ENCODE results near the gene HELB. TPM values are rescaled to one million over a fixed set of nuclear protein-coding genes. Genes with fewer than 3 reads are reported as not detected.

The HELB gene
- total RNA-seq, result 10 to 100 TPM; 38.6 to 66.4 (median 45.7) TPM
- total RNA-seq (2013), result 76.9 TPM
- total RNA-seq, result 30.7 to 167 (median 88.9) reads per million in 29 experiments

DNA sequence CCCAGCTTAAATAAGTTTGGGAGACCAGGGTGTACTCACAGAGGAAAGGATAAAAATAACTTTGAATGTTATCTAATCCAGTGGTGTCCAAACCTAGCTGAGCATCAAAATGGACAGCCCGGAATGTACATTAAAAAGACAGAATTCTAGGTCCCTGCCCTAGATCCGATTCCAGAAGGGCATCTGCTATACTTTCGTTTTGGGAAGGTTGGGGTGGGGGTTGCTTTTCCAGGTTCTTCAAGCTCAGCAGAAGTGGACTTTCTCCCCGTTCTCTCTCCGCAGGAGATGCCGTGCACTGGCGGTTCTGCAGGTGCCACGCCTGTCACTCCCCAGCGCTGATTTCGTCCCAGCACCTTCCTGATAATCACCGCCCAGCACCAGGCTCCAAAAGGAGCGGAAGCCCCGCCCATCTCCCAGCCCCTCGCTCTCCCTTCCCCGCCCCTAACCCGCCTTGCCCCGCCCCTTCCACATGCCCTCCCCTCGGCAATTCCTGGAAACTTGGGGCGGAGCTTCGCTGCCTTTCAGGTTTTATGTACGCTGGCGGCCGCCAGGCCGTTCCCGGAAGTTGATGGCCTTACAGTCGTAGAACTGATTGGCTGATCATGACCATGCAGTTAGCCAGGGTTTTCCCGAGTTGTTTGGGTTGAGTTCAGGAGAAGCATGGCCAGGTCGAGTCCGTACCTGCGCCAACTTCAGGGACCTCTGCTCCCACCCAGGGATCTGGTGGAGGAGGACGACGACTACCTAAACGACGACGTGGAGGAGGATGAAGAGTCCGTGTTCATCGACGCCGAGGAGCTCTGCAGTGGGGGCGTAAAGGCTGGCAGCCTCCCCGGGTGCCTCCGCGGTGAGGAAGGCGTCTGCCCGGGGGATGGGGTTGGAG, at the start of gene HELB:
Gene HELB (plus strand): TSS at position 550 of the 883 bp plus-strand sequence. CDS start 111 bp downstream, at position 661.
- peak; percentile 84 to 97 (median 92) for DNase-seq
- Histone ChIP-seq H3K36me3 (ENCODE audit: control insufficient read depth in 2 of 2, extremely low read depth in 1 of 2, insufficient read depth in 1 of 2, low read length in 1 of 2) (peaks cover 0 to 12% of the 10 kb centered on the region in 2 donors), H3K27me3 (replicated peaks in 1 of 2; ENCODE audit: control insufficient read depth in 2 of 2, extremely low read depth in 1 of 2, insufficient read depth in 2 of 2, low read length in 1 of 2) (no peaks in the 10 kb centered on the region), H3K4me1 (ENCODE audit: control insufficient read depth in 1 of 2, extremely low read depth in 1 of 2, insufficient read depth in 2 of 2, low read length in 2 of 2) (peaks cover 7 to 13% of the 10 kb centered on the region in 2 experiments), H3K9me3 (no peaks in the 10 kb centered on the region), H3K27ac (ENCODE audit: low read length) (peak within 1 kb of the TSS; percentile 87), H3K4me3 (ENCODE audit: control insufficient read depth in 1 of 2, extremely low read depth in 1 of 2, low read length in 1 of 2) (peak within 1 kb of the TSS; percentile 94 to 98)
- ChIA-PET POLR2A (interaction anchor here (0.6 to 1.6 kb wide), 20 partner anchors 12 to 1963 kb away, joined by 3 to 18 read pairs (median 5); partner anchors contain the start of genes LLPH (in 1 of the 2) and TMBIM4 (in 1 of the 2)), CTCF (interaction anchor here (0.5 to 3.9 kb wide), 13 partner anchors 12 to 172 kb away, joined by 3 to 22 read pairs (median 5); partner anchors contain the start of gene LLPH (in 1 of the 2))
- Mint-ChIP-seq H3K4me3 (peak within 1 kb of the TSS; percentile 99), H3K27ac (peak within 1 kb of the TSS; percentile 98 to 99), H3K27me3 (no peaks in the 10 kb centered on the region), H3K9me3 (no peaks in the 10 kb centered on the region), H3K4me1 (peaks cover 45 to 68% (median 47%) of the 10 kb centered on the region in 3 donors), H3K36me3 (peaks cover 23% of the 10 kb centered on the region)
- peak; percentile 81 to 89 (median 85) for ATAC-seq (replicated peaks in 1 of 4)
- under 1% methylated on average over 31 of the region's 45 CpGs for whole genome bisulfite sequencing (ENCODE audit: insufficient coverage)

DNA sequence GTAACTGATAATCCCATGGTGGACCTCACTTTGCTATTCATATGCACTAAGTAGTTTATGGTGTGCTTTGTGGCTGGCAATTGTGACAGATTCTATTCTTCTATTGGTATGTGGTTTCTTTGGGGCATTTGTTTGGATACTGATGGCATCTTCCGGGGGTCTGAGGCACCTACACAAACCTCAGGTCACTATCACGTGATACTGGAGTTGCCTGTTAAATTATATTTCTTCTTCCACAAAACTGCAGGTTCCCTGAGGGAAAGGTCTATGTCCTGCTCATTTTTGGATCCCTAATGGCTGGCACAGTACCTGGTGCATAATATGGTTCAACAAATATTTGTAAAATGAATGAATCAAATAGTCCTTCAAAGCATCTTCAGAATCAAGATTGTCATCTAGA, 49.5 kb upstream of the HELB start:
- DNase-seq (no peak), ATAC-seq (replicated peaks in 1 of 4) (no peak)
- H3K4me1 ChIP-seq (ENCODE audit: control insufficient read depth in 1 of 2, extremely low read depth in 1 of 2, insufficient read depth in 2 of 2, low read length in 2 of 2), result no peaks in the 10 kb centered on the region
- no peaks in the 10 kb centered on the region for H3K9me3 ChIP-seq
- CTCF ChIA-PET, result no interaction called here
- WGBS (ENCODE audit: insufficient coverage), result no CpG with 5 or more reads among the region's 2 CpGs
- no peaks in the 10 kb centered on the region for H3K27me3 ChIP-seq (replicated peaks in 1 of 2; ENCODE audit: control insufficient read depth in 2 of 2, extremely low read depth in 1 of 2, insufficient read depth in 2 of 2, low read length in 1 of 2)
- no peaks in the 10 kb centered on the region for H3K9me3 Mint-ChIP-seq
- no peak overlapping the region for H3K27ac ChIP-seq (ENCODE audit: low read length)
- H3K27ac Mint-ChIP-seq, result no peak overlapping the region
- H3K4me3 Mint-ChIP-seq, result no peak overlapping the region
- H3K27me3 Mint-ChIP-seq, result peaks cover 2 to 6% of the 10 kb centered on the region in 2 donors
- POLR2A ChIA-PET, result no interaction called here
- H3K4me3 ChIP-seq (ENCODE audit: control insufficient read depth in 1 of 2, extremely low read depth in 1 of 2, low read length in 1 of 2), result no peak overlapping the region
- H3K36me3 Mint-ChIP-seq, result no peaks in the 10 kb centered on the region
- no peaks in the 10 kb centered on the region for H3K36me3 ChIP-seq (ENCODE audit: control insufficient read depth in 2 of 2, extremely low read depth in 1 of 2, insufficient read depth in 1 of 2, low read length in 1 of 2)
- no peaks in the 10 kb centered on the region for H3K4me1 Mint-ChIP-seq

- H3K27ac Mint-ChIP-seq, result no peak overlapping the region
- no peaks in the 10 kb centered on the region for H3K9me3 Mint-ChIP-seq
- H3K4me3 Mint-ChIP-seq, result no peak overlapping the region
- H3K4me1 Mint-ChIP-seq, result no peaks in the 10 kb centered on the region
- no peaks in the 10 kb centered on the region for H3K36me3 ChIP-seq (ENCODE audit: control insufficient read depth in 2 of 2, extremely low read depth in 1 of 2, insufficient read depth in 1 of 2, low read length in 1 of 2)
- no peaks in the 10 kb centered on the region for H3K9me3 ChIP-seq
- H3K27me3 ChIP-seq (replicated peaks in 1 of 2; ENCODE audit: control insufficient read depth in 2 of 2, extremely low read depth in 1 of 2, insufficient read depth in 2 of 2, low read length in 1 of 2), result no peaks in the 10 kb centered on the region
- POLR2A ChIA-PET, result no interaction called here
- H3K27me3 Mint-ChIP-seq, result peaks cover 2 to 9% of the 10 kb centered on the region in 2 donors
- H3K36me3 Mint-ChIP-seq, result no peaks in the 10 kb centered on the region
- ATAC-seq (replicated peaks in 1 of 4) (no peak), DNase-seq (no peak)
- no peak overlapping the region for H3K27ac ChIP-seq (ENCODE audit: low read length)
- no peak overlapping the region for H3K4me3 ChIP-seq (ENCODE audit: control insufficient read depth in 1 of 2, extremely low read depth in 1 of 2, low read length in 1 of 2)
- no peaks in the 10 kb centered on the region for H3K4me1 ChIP-seq (ENCODE audit: control insufficient read depth in 1 of 2, extremely low read depth in 1 of 2, insufficient read depth in 2 of 2, low read length in 2 of 2)
- CTCF ChIA-PET, result no interaction called here
Observed at GRCh38 chr12:66255737-66256136, 46.6 kb upstream of the HELB start.

DNA sequence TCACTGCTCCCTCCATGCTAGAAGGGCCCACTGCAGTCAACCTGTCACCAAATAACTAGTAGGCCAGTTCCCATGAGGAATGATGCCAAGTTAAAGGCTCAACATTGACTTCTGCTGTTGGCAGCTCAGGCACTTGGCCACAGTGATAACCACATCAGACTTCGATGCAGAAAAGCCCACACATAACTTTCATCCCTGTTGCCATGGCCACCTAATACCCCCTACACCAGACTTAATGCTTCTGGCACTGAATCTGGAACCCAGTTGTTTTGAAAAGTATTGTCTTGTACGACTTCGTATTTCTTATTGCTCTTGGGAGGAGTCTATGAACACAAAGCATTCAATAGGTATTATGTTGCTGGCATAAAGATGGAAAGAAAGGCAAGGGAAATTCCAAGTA, 44.3 kb upstream of the HELB start:
- Mint-ChIP-seq H3K27me3 (peaks cover 0 to 3% of the 10 kb centered on the region in 2 donors), H3K27ac (no peak overlapping the region), H3K4me3 (no peak overlapping the region), H3K4me1 (no peaks in the 10 kb centered on the region), H3K9me3 (no peaks in the 10 kb centered on the region), H3K36me3 (no peaks in the 10 kb centered on the region)
- Histone ChIP-seq H3K27me3 (replicated peaks in 1 of 2; ENCODE audit: control insufficient read depth in 2 of 2, extremely low read depth in 1 of 2, insufficient read depth in 2 of 2, low read length in 1 of 2) (no peaks in the 10 kb centered on the region), H3K9me3 (no peaks in the 10 kb centered on the region), H3K36me3 (ENCODE audit: control insufficient read depth in 2 of 2, extremely low read depth in 1 of 2, insufficient read depth in 1 of 2, low read length in 1 of 2) (no peaks in the 10 kb centered on the region), H3K4me1 (ENCODE audit: control insufficient read depth in 1 of 2, extremely low read depth in 1 of 2, insufficient read depth in 2 of 2, low read length in 2 of 2) (no peaks in the 10 kb centered on the region), H3K27ac (ENCODE audit: low read length) (no peak overlapping the region), H3K4me3 (ENCODE audit: control insufficient read depth in 1 of 2, extremely low read depth in 1 of 2, low read length in 1 of 2) (no peak overlapping the region)
- CTCF ChIA-PET, result no interaction called here
- DNase-seq, result no peak
- ATAC-seq (replicated peaks in 1 of 4), result no peak
- 78% methylated on average over 3 of the region's 3 CpGs for WGBS (ENCODE audit: insufficient coverage)
- POLR2A ChIA-PET, result no interaction called here

- DNase-seq, result no peak
- H3K27me3 Mint-ChIP-seq, result peaks cover 0 to 3% of the 10 kb centered on the region in 2 donors
- ATAC-seq (replicated peaks in 1 of 4), result no peak
- H3K4me3 Mint-ChIP-seq, result no peak overlapping the region
- H3K9me3 ChIP-seq, result no peaks in the 10 kb centered on the region
- no peak overlapping the region for H3K27ac Mint-ChIP-seq
- no peak overlapping the region for H3K27ac ChIP-seq (ENCODE audit: low read length)
- H3K4me3 ChIP-seq (ENCODE audit: control insufficient read depth in 1 of 2, extremely low read depth in 1 of 2, low read length in 1 of 2), result no peak overlapping the region
- peaks cover 0 to 3% of the 10 kb centered on the region in 2 experiments for H3K27me3 ChIP-seq (replicated peaks in 1 of 2; ENCODE audit: control insufficient read depth in 2 of 2, extremely low read depth in 1 of 2, insufficient read depth in 2 of 2, low read length in 1 of 2)
- H3K4me1 Mint-ChIP-seq, result peaks cover 0 to 3% (median 0%) of the 10 kb centered on the region in 3 donors
- ChIA-PET POLR2A (interaction anchor here in 1 of 2 donors (0.6 kb wide), 1 partner anchor 507 kb away, joined by 3 read pairs; no protein-coding TSS in a partner anchor), CTCF (no interaction called here)
- no peaks in the 10 kb centered on the region for H3K9me3 Mint-ChIP-seq
- no peaks in the 10 kb centered on the region for H3K36me3 ChIP-seq (ENCODE audit: control insufficient read depth in 2 of 2, extremely low read depth in 1 of 2, insufficient read depth in 1 of 2, low read length in 1 of 2)
- H3K4me1 ChIP-seq (ENCODE audit: control insufficient read depth in 1 of 2, extremely low read depth in 1 of 2, insufficient read depth in 2 of 2, low read length in 2 of 2), result no peaks in the 10 kb centered on the region
- no peaks in the 10 kb centered on the region for H3K36me3 Mint-ChIP-seq
Observed at GRCh38 chr12:66262737-66263136, 39.6 kb upstream of the HELB start.

DNA sequence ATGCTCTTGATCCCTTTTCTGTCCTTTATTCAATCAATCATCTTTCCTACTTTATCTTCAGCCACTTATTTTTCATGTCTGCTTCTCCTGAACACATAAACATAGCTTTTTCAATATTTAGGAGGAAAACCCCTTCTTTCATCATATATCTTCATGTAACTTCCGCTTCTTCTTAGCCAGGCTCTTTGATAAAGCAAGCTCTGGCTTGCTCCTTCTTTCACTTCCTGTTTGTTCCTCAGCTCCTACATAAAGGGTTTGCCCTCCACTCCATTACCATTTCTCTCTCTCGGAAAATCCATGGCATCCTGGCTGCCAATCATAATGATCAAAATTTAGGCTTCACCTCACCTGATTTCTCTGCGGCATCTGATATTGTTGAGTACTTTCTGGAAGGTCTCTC, 33.7 kb upstream of the HELB start:
- Mint-ChIP-seq H3K36me3 (no peaks in the 10 kb centered on the region), H3K4me3 (no peak overlapping the region), H3K9me3 (no peaks in the 10 kb centered on the region), H3K27ac (no peak overlapping the region), H3K4me1 (peaks cover 4 to 14% (median 6%) of the 10 kb centered on the region in 3 donors), H3K27me3 (no peaks in the 10 kb centered on the region)
- H3K27me3 ChIP-seq (replicated peaks in 1 of 2; ENCODE audit: control insufficient read depth in 2 of 2, extremely low read depth in 1 of 2, insufficient read depth in 2 of 2, low read length in 1 of 2), result peaks cover 0 to 3% of the 10 kb centered on the region in 2 experiments
- ChIA-PET POLR2A (no interaction called here), CTCF (interaction anchor here (0.5 to 2.8 kb wide), 5 partner anchors 18 to 1715 kb away, joined by 3 to 22 read pairs (median 4); partner anchors contain the start of gene HELB (in 1 of the 2))
- no peak overlapping the region for H3K4me3 ChIP-seq (ENCODE audit: control insufficient read depth in 1 of 2, extremely low read depth in 1 of 2, low read length in 1 of 2)
- WGBS (ENCODE audit: insufficient coverage), result 64% methylated on average over 1 of the region's 3 CpGs
- H3K9me3 ChIP-seq, result no peaks in the 10 kb centered on the region
- peaks cover 4 to 21% of the 10 kb centered on the region in 2 experiments for H3K4me1 ChIP-seq (ENCODE audit: control insufficient read depth in 1 of 2, extremely low read depth in 1 of 2, insufficient read depth in 2 of 2, low read length in 2 of 2)
- ATAC-seq (replicated peaks in 1 of 4) (peak in 2 of 4 experiments; percentile 29 to 82), DNase-seq (peak in 1 of 35 experiments; percentile 29)
- H3K36me3 ChIP-seq (ENCODE audit: control insufficient read depth in 2 of 2, extremely low read depth in 1 of 2, insufficient read depth in 1 of 2, low read length in 1 of 2), result no peaks in the 10 kb centered on the region
- H3K27ac ChIP-seq (ENCODE audit: low read length), result no peak overlapping the region
